ENCODE results near the gene FARSB.

FARSB gene

GRCh38 chr2:222635295-222635694 lies 20.6 kb downstream of the FARSB start:
- no peak for TF ChIP-seq CTCF (IDR thresholded peaks at IDR 0.05; ENCODE audit: control extremely low read depth, extremely low read depth, low read depth, missing control alignments)
- ChIA-PET CTCF (no interaction called here), POLR2A (no interaction called here)
- no peak for DNase-seq (ENCODE audit: extremely low spot score)

DNA sequence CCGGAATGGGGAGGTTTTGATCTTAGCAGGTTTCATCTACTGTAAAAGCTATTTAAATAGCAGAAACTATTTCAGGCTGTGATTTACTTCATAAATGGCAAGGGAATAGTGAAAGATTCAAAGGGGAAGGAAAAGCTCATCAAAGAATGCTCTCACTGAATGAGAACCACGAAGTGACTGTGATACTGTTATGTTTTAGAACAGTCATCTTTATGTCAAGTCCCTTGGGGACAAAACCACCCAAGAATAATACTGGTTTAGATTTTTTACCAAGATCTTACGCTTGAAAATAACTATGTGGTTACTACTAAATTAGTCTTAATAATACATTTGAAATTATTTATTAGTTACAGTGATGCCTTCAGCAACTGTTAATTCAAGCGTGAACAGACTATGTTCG lies 28.1 kb downstream of the FARSB start:
- no peak for DNase-seq (ENCODE audit: extremely low spot score)
- ChIA-PET CTCF (interaction anchor here (1.0 to 2.1 kb wide), 4 partner anchors 10 to 66 kb away, joined by 3 to 11 read pairs (median 3); no protein-coding TSS in a partner anchor), POLR2A (no interaction called here)
- TF ChIP-seq CTCF (IDR thresholded peaks at IDR 0.05; ENCODE audit: control extremely low read depth, extremely low read depth, low read depth, missing control alignments): no peak

GRCh38 chr2:222623756-222624309 lies 32.1 kb downstream of the FARSB start:
- no peak for TF ChIP-seq CTCF (IDR thresholded peaks at IDR 0.05; ENCODE audit: control extremely low read depth, extremely low read depth, low read depth, missing control alignments)
- ChIA-PET POLR2A (no interaction called here), CTCF (interaction anchor here (1.1 kb wide), 1 partner anchor 30 kb away, joined by 4 read pairs; no protein-coding TSS in a partner anchor)
- no peak for DNase-seq (ENCODE audit: extremely low spot score)

DNA sequence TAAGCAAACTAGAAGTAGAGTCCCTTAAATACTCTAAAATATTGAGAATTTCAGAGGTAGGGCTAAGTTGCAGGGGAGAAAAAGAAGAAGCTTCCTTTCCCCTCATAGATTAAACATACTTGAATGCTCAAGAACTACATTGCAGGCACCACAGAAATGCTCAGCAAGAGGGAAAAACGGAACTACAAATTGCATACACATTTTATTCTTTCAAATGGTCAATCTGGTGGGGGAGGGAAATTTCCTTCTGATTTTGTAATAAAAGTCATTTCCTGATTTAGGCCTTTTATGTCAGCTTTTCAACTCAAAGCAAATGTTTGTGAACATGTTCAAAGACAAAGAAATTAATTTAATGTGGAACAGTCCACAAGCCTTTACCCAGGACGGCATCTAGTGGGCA lies 33.0 kb downstream of the FARSB start:
- CTCF ChIA-PET: no interaction called here
- no peak for TF ChIP-seq CTCF (IDR thresholded peaks at IDR 0.05; ENCODE audit: control extremely low read depth, extremely low read depth, low read depth, missing control alignments)
- POLR2A ChIA-PET: no interaction called here
- DNase-seq (ENCODE audit: extremely low spot score): no peak

GRCh38 chr2:222621893-222622292 lies 34.0 kb downstream of the FARSB start:
- no peak for TF ChIP-seq CTCF (IDR thresholded peaks at IDR 0.05; ENCODE audit: control extremely low read depth, extremely low read depth, low read depth, missing control alignments)
- ChIA-PET CTCF (interaction anchor here (1.9 kb wide), 1 partner anchor 304 kb away, joined by 5 read pairs; no protein-coding TSS in a partner anchor), POLR2A (no interaction called here)
- no peak for DNase-seq (ENCODE audit: extremely low spot score)

DNA sequence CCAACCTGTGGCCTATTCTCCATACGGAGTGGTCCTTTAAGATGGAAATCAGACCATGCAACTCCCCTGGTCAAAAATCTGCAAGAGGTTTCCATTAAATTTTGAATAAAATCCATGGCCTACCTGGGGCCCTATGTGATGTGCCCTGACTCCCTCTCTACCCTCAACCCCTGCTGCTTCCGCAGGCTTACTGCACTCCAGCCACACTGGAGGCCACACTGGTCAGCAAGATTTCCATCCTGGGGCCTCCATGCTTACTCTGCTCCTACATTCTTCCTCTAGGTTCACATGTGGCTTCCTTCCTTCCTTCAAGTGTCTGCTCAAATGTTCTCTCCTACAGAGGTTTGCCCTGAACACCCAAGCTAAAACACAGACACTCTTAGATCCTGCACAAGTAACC lies 40.6 kb downstream of the FARSB start:
- TF ChIP-seq CTCF (IDR thresholded peaks at IDR 0.05; ENCODE audit: control extremely low read depth, extremely low read depth, low read depth, missing control alignments): no peak
- ChIA-PET CTCF (interaction anchor here (1.1 to 7.3 kb wide), 10 partner anchors 10 to 590 kb away, joined by 3 to 74 read pairs (median 6); a partner anchor contains a TSS), POLR2A (no interaction called here)
- no peak for DNase-seq (ENCODE audit: extremely low spot score)
